Right kidney (tissue), 1 donor: ENCODE results near the gene MITF.
"Not testable (repeated sequence)": the region's sequence is repeated elsewhere in the genome, so short reads cannot be mapped to it uniquely, and the experiment has no call there.

Experiments
- DNase-seq: peaks from one replicate; pipeline ENCODE4 v3.0.0-alpha.2; 2016

Gene MITF

GRCh38 chr3:69872783-69873378 is 133.6 kb downstream of the MITF start:
- no peak for DNase-seq

GRCh38 chr3:69876073-69876472 is 136.8 kb downstream of the MITF start:
- DNase-seq = no peak

GRCh38 chr3:69878254-69878653 is 139.0 kb downstream of the MITF start:
- DNase-seq = no peak

GRCh38 chr3:69879051-69879450 is 139.8 kb downstream of the MITF start:
- DNase-seq = no peak

- DNase-seq = no peak
Observed at GRCh38 chr3:69880069-69880640, 140.9 kb downstream of the MITF start.

- DNase-seq = no peak
Observed at GRCh38 chr3:69881051-69881450, 141.8 kb downstream of the MITF start.

GRCh38 chr3:69881756-69882428 is 142.6 kb downstream of the MITF start:
- no peak for DNase-seq

GRCh38 chr3:69882560-69882959 is 143.3 kb downstream of the MITF start:
- no peak for DNase-seq

GRCh38 chr3:69888040-69888942 is 149.0 kb downstream of the MITF start:
- DNase-seq = no peak

- DNase-seq = no peak
Observed at GRCh38 chr3:69888943-69889315, 149.7 kb downstream of the MITF start.

- DNase-seq = no peak
Observed at GRCh38 chr3:69890084-69890483, 150.8 kb downstream of the MITF start.

- DNase-seq = no peak
Observed at GRCh38 chr3:69890691-69891090, 151.4 kb downstream of the MITF start.

- no peak for DNase-seq
Observed at GRCh38 chr3:69892706-69893105, 153.4 kb downstream of the MITF start.

GRCh38 chr3:69893274-69893673 is 154.0 kb downstream of the MITF start:
- DNase-seq = no peak

- DNase-seq = no peak
Observed at GRCh38 chr3:69896095-69896494, 156.8 kb downstream of the MITF start.

GRCh38 chr3:69900331-69900730 is 161.1 kb downstream of the MITF start:
- no peak for DNase-seq

- DNase-seq = no peak
Observed at GRCh38 chr3:69901802-69902201, 162.5 kb downstream of the MITF start.

GRCh38 chr3:69902386-69902785 is 163.1 kb downstream of the MITF start:
- no peak for DNase-seq

GRCh38 chr3:69906351-69906966 is 167.2 kb downstream of the MITF start:
- DNase-seq = no peak

GRCh38 chr3:69907554-69907953 is 168.3 kb downstream of the MITF start:
- DNase-seq = no peak

GRCh38 chr3:69909859-69910258 is 170.6 kb downstream of the MITF start:
- not testable (repeated sequence) for DNase-seq

- no peak for DNase-seq
Observed at GRCh38 chr3:69913422-69913821, 174.2 kb downstream of the MITF start.

GRCh38 chr3:69914395-69914794 is 175.1 kb downstream of the MITF start:
- no peak for DNase-seq
